Measurements from ENCODE around the gene MAOA. TPM values are rescaled to one million over a fixed set of nuclear protein-coding genes. Genes with fewer than 3 reads are reported as not detected.

Gene MAOA
- total RNA-seq, 1 donor from 2014 or later: 4.3 TPM

- DNase-seq (ENCODE audit: low read depth): no peak
- no peak overlapping the region for H3K4me3 ChIP-seq (ENCODE audit: low read depth, low read length)
- no peak for TF ChIP-seq CTCF (conservative IDR thresholded peaks at IDR 0.05; ENCODE audit: low read depth, low read length)
These were observed 26.9 kb upstream of the MAOA start for GRCh38 chrX:43629229-43629628.

- no peak overlapping the region for H3K4me3 ChIP-seq (ENCODE audit: low read depth, low read length)
- no peak for TF ChIP-seq CTCF (conservative IDR thresholded peaks at IDR 0.05; ENCODE audit: low read depth, low read length)
- DNase-seq (ENCODE audit: low read depth): no peak
These were observed 24.3 kb upstream of the MAOA start for GRCh38 chrX:43631841-43632240.

GRCh38 chrX:43633081-43633480 is 23.0 kb upstream of the MAOA start:
- no peak for DNase-seq (ENCODE audit: low read depth)
- no peak overlapping the region for H3K4me3 ChIP-seq (ENCODE audit: low read depth, low read length)
- TF ChIP-seq CTCF (conservative IDR thresholded peaks at IDR 0.05; ENCODE audit: low read depth, low read length): no peak

- no peak overlapping the region for H3K4me3 ChIP-seq (ENCODE audit: low read depth, low read length)
- no peak for DNase-seq (ENCODE audit: low read depth)
- no peak for TF ChIP-seq CTCF (conservative IDR thresholded peaks at IDR 0.05; ENCODE audit: low read depth, low read length)
These were observed 22.3 kb upstream of the MAOA start for GRCh38 chrX:43633757-43634156.

- no peak for TF ChIP-seq CTCF (conservative IDR thresholded peaks at IDR 0.05; ENCODE audit: low read depth, low read length)
- no peak for DNase-seq (ENCODE audit: low read depth)
- H3K4me3 ChIP-seq (ENCODE audit: low read depth, low read length): no peak overlapping the region
These were observed 15.6 kb upstream of the MAOA start for GRCh38 chrX:43640482-43640881.

GRCh38 chrX:43641691-43642090 is 14.4 kb upstream of the MAOA start:
- no peak for DNase-seq (ENCODE audit: low read depth)
- TF ChIP-seq CTCF (conservative IDR thresholded peaks at IDR 0.05; ENCODE audit: low read depth, low read length): no peak
- no peak overlapping the region for H3K4me3 ChIP-seq (ENCODE audit: low read depth, low read length)

- no peak overlapping the region for H3K4me3 ChIP-seq (ENCODE audit: low read depth, low read length)
- no peak for DNase-seq (ENCODE audit: low read depth)
- TF ChIP-seq CTCF (conservative IDR thresholded peaks at IDR 0.05; ENCODE audit: low read depth, low read length): no peak
These were observed 12.9 kb upstream of the MAOA start for GRCh38 chrX:43643201-43643600.
